ENCODE data around the gene SLC44A3. TPM values are rescaled to one million over a fixed set of nuclear protein-coding genes. Genes with fewer than 3 reads are reported as not detected.

Gene SLC44A3
- total and polyA plus RNA-seq, 2 experiments from 2014 or later: 2.9 to 4.5 TPM

DNA sequence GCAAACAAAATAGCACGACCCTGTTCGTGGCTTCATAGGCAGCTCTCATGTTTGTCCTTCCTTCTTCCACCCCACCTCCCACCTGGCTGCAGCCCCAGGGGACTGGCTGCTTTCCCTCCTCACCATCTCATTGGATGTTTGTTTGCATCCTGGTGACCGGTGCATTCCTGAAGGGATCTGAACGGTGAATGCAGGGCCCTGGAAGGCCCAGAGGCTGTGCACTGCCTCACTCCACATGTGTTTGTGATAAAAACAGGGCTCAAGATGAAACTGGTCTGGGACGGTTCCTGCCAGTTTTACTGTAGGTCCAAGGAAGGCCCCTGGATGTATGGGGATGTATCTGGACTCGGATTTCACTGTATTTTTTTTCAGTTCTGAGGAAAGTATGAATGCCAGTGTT, 63.9 kb downstream of the SLC44A3 start (continued):
- TF ChIP-seq, protein P1, sequence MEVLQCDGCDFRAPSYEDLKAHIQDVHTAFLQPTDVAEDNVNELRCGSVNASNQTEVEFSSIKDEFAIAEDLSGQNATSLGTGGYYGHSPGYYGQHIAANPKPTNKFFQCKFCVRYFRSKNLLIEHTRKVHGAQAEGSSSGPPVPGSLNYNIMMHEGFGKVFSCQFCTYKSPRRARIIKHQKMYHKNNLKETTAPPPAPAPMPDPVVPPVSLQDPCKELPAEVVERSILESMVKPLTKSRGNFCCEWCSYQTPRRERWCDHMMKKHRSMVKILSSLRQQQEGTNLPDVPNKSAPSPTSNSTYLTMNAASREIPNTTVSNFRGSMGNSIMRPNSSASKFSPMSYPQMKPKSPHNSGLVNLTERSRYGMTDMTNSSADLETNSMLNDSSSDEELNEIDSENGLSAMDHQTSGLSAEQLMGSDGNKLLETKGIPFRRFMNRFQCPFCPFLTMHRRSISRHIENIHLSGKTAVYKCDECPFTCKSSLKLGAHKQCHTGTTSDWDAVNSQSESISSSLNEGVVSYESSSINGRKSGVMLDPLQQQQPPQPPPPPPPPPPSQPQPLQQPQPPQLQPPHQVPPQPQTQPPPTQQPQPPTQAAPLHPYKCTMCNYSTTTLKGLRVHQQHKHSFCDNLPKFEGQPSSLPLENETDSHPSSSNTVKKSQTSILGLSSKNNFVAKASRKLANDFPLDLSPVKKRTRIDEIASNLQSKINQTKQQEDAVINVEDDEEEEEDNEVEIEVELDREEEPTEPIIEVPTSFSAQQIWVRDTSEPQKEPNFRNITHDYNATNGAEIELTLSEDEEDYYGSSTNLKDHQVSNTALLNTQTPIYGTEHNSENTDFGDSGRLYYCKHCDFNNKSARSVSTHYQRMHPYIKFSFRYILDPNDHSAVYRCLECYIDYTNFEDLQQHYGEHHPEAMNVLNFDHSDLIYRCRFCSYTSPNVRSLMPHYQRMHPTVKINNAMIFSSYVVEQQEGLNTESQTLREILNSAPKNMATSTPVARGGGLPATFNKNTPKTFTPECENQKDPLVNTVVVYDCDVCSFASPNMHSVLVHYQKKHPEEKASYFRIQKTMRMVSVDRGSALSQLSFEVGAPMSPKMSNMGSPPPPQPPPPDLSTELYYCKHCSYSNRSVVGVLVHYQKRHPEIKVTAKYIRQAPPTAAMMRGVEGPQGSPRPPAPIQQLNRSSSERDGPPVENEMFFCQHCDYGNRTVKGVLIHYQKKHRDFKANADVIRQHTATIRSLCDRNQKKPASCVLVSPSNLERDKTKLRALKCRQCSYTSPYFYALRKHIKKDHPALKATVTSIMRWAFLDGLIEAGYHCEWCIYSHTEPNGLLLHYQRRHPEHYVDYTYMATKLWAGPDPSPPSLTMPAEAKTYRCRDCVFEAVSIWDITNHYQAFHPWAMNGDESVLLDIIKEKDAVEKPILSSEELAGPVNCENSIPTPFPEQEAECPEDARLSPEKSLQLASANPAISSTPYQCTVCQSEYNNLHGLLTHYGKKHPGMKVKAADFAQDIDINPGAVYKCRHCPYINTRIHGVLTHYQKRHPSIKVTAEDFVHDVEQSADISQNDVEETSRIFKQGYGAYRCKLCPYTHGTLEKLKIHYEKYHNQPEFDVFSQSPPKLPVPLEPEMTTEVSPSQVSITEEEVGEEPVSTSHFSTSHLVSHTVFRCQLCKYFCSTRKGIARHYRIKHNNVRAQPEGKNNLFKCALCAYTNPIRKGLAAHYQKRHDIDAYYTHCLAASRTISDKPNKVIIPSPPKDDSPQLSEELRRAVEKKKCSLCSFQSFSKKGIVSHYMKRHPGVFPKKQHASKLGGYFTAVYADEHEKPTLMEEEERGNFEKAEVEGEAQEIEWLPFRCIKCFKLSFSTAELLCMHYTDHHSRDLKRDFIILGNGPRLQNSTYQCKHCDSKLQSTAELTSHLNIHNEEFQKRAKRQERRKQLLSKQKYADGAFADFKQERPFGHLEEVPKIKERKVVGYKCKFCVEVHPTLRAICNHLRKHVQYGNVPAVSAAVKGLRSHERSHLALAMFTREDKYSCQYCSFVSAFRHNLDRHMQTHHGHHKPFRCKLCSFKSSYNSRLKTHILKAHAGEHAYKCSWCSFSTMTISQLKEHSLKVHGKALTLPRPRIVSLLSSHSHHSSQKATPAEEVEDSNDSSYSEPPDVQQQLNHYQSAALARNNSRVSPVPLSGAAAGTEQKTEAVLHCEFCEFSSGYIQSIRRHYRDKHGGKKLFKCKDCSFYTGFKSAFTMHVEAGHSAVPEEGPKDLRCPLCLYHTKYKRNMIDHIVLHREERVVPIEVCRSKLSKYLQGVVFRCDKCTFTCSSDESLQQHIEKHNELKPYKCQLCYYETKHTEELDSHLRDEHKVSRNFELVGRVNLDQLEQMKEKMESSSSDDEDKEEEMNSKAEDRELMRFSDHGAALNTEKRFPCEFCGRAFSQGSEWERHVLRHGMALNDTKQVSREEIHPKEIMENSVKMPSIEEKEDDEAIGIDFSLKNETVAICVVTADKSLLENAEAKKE (CRISPR knock-in tag; IDR thresholded peaks at IDR 0.05): no peak

DNA sequence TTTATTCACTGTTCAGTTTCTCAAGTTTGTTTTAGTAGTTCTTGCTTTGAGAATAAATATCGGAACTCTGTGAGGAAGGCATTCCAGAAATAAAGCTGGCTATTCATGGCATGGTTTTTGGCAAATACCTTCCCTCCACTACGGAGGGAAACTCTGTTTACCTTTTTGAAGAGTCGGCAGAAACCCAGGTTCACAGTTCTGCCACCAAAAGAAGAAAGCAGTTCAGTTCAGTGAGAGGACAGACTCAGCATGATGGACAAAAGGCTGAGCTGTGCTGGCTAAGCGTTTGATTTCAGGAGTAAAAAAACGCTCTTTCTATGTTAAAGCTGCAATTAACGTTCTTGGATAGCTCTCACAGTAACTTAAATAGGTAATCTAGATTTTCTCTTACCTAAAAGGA, 64.3 kb downstream of the SLC44A3 start:
- no peaks in the 10 kb centered on the region for H3K27me3 ChIP-seq (ENCODE audit: insufficient read depth)
- peak overlapping the region; percentile 38 for H3K4me2 ChIP-seq
- H4K20me1 ChIP-seq (replicated peaks; ENCODE audit: insufficient read depth): no peaks in the 10 kb centered on the region
- H3K27me3 Mint-ChIP-seq (ENCODE audit: insufficient read depth, low read depth, poor library complexity): peaks cover 8% of the 10 kb centered on the region
- no peak overlapping the region for H3K4me3 Mint-ChIP-seq
- ATAC-seq (no peak), DNase-seq (ENCODE audit: low spot score) (no peak)
- no peaks in the 10 kb centered on the region; the same call in 1 of the 2 replicates for H3K9me2 ChIP-seq (ENCODE audit: insufficient read depth)
- H3F3A ChIP-seq (replicated peaks; ENCODE audit: low read depth): no peaks in the 10 kb centered on the region; the same call in 1 of the 2 replicates
- no peak overlapping the region for H3K4me3 ChIP-seq
- H3K36me3 Mint-ChIP-seq (ENCODE audit: low read depth): no peaks in the 10 kb centered on the region
- H2AFZ ChIP-seq: no peak overlapping the region
- peak overlapping the region; percentile 85; the same call in 1 of the 2 replicates for H3K27ac Mint-ChIP-seq
- peak overlapping the region; percentile 69 for H3K27ac ChIP-seq (ENCODE audit: low read depth)
- no peaks in the 10 kb centered on the region for H3K9me3 Mint-ChIP-seq
- peaks cover 62% of the 10 kb centered on the region for H3K4me1 Mint-ChIP-seq
- no peaks in the 10 kb centered on the region for H3K36me3 ChIP-seq (ENCODE audit: insufficient read depth)
- H3K79me2 ChIP-seq (replicated peaks; ENCODE audit: insufficient read depth): no peaks in the 10 kb centered on the region
- peaks cover 39% of the 10 kb centered on the region for H3K4me1 ChIP-seq (ENCODE audit: insufficient read depth)
- TF ChIP-seq, protein P1 (CRISPR knock-in tag; IDR thresholded peaks at IDR 0.05): no peak
- TF ChIP-seq POLR2AphosphoS5 (IDR thresholded peaks at IDR 0.05; ENCODE audit: low read depth) (no peak), EZH2phosphoT487 (IDR thresholded peaks at IDR 0.05; ENCODE audit: unreplicated experiment) (no peak), CREB1 (CRISPR knock-in tag; IDR thresholded peaks at IDR 0.05; ENCODE audit: low read depth) (no peak), EZH2 (IDR thresholded peaks at IDR 0.05; ENCODE audit: low read depth, unreplicated experiment) (no peak), ZNF114 (CRISPR knock-in tag; IDR thresholded peaks at IDR 0.05) (no peak), JUNB (IDR thresholded peaks at IDR 0.05; ENCODE audit: unreplicated experiment) (no peak), ZNF331 (CRISPR knock-in tag; IDR thresholded peaks at IDR 0.05; ENCODE audit: low read depth) (no peak)

All from GM23338 (cell line).